ENCODE measurements around the gene ZSCAN25.

The ZSCAN25 gene

GRCh38 chr7:99594948-99595745 is 21.6 kb upstream of the ZSCAN25 start:
- Histone ChIP-seq H3K4me3 (ENCODE audit: insufficient read depth, low read depth, low read length) (no peak overlapping the region), H3K36me3 (ENCODE audit: control insufficient read depth, insufficient read depth, low read length) (no peaks in the 10 kb centered on the region), H3K9me3 (ENCODE audit: control insufficient read depth, low read length) (no peaks in the 10 kb centered on the region), H3K27ac (ENCODE audit: insufficient read depth, low read depth, low read length, poor library complexity, severe bottlenecking) (no peak overlapping the region), H3K27me3 (ENCODE audit: control insufficient read depth, insufficient read depth, low read length, poor library complexity, severe bottlenecking) (no peaks in the 10 kb centered on the region), H3K4me1 (ENCODE audit: control insufficient read depth, insufficient read depth, low read length) (no peaks in the 10 kb centered on the region)
- 90 to 98% methylated on average over 2 to 5 of the region's 7 CpGs for WGBS, 2 experiments

- 83% methylated on average over 1 of the region's 1 CpG; no CpG with 5 or more reads in 1 of the 2 experiments for whole genome bisulfite sequencing, 2 experiments
- Histone ChIP-seq H3K4me1 (ENCODE audit: control insufficient read depth, insufficient read depth, low read length) (no peaks in the 10 kb centered on the region), H3K27me3 (ENCODE audit: control insufficient read depth, insufficient read depth, low read length, poor library complexity, severe bottlenecking) (no peaks in the 10 kb centered on the region), H3K27ac (ENCODE audit: insufficient read depth, low read depth, low read length, poor library complexity, severe bottlenecking) (no peak overlapping the region), H3K4me3 (ENCODE audit: insufficient read depth, low read depth, low read length) (no peak overlapping the region), H3K9me3 (ENCODE audit: control insufficient read depth, low read length) (no peaks in the 10 kb centered on the region), H3K36me3 (ENCODE audit: control insufficient read depth, insufficient read depth, low read length) (no peaks in the 10 kb centered on the region)
Observed at GRCh38 chr7:99596408-99596955, 20.3 kb upstream of the ZSCAN25 start.

DNA sequence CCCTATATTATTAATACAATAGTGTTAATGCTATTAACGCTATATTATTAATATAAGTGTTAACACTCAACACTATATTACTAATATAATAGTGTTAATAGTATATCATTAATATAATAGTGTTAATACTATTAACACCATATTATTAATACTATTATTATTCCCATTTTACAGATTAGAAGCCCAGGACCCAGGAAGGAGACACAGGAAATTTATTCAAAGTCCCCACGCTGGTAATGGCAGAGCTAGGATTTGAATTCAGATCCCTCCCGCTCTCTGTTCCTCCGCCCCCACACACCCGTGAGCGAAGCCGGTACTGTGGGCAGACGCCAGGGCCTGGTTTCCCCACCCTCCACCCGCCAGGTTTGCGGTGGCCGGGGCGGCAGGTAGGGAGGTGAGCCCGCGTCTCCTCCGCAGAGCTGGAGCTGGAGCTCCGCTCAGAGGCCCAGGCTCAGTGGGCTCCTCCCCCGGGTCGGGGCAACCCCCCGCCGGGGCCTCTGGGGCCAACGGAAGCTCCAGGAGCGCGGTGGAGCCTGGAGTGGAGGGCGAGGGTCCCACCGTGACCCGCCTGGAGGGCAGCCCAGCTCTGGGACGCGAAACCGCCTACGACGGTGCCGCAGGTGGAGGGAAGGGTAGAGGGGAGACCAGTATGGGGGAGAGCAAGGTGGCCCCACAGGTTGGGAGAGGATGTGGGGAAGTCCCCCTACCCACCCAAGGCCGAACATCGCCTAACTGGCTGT is 18.8 kb upstream of the ZSCAN25 start, which contains the start of gene TMEM225B:
Gene TMEM225B (plus strand): TSS at position 506 of the 740 bp plus-strand sequence. CDS start 6,122 bp downstream, outside the sequence.
- Histone ChIP-seq H3K4me3 (ENCODE audit: insufficient read depth, low read depth, low read length) (no peak within 1 kb of the TSS), H3K27ac (ENCODE audit: insufficient read depth, low read depth, low read length, poor library complexity, severe bottlenecking) (no peak within 1 kb of the TSS), H3K9me3 (ENCODE audit: control insufficient read depth, low read length) (no peaks in the 10 kb centered on the region), H3K27me3 (ENCODE audit: control insufficient read depth, insufficient read depth, low read length, poor library complexity, severe bottlenecking) (no peaks in the 10 kb centered on the region), H3K4me1 (ENCODE audit: control insufficient read depth, insufficient read depth, low read length) (no peaks in the 10 kb centered on the region), H3K36me3 (ENCODE audit: control insufficient read depth, insufficient read depth, low read length) (no peaks in the 10 kb centered on the region)
- 91 to 93% methylated on average over 33 of the region's 34 CpGs for WGBS, 2 experiments

GRCh38 chr7:99599836-99600235 is 16.9 kb upstream of the ZSCAN25 start:
- Histone ChIP-seq H3K27me3 (ENCODE audit: control insufficient read depth, insufficient read depth, low read length, poor library complexity, severe bottlenecking) (no peaks in the 10 kb centered on the region), H3K27ac (ENCODE audit: insufficient read depth, low read depth, low read length, poor library complexity, severe bottlenecking) (no peak overlapping the region), H3K36me3 (ENCODE audit: control insufficient read depth, insufficient read depth, low read length) (no peaks in the 10 kb centered on the region), H3K4me1 (ENCODE audit: control insufficient read depth, insufficient read depth, low read length) (no peaks in the 10 kb centered on the region), H3K4me3 (ENCODE audit: insufficient read depth, low read depth, low read length) (no peak overlapping the region), H3K9me3 (ENCODE audit: control insufficient read depth, low read length) (no peaks in the 10 kb centered on the region)
- 87 to 89% methylated on average over 4 of the region's 4 CpGs for WGBS, 2 experiments

- 65 to 71% methylated on average over 7 of the region's 7 CpGs for WGBS, 2 experiments
- Histone ChIP-seq H3K4me1 (ENCODE audit: control insufficient read depth, insufficient read depth, low read length) (no peaks in the 10 kb centered on the region), H3K4me3 (ENCODE audit: insufficient read depth, low read depth, low read length) (no peak overlapping the region), H3K27ac (ENCODE audit: insufficient read depth, low read depth, low read length, poor library complexity, severe bottlenecking) (no peak overlapping the region), H3K9me3 (ENCODE audit: control insufficient read depth, low read length) (no peaks in the 10 kb centered on the region), H3K36me3 (ENCODE audit: control insufficient read depth, insufficient read depth, low read length) (no peaks in the 10 kb centered on the region), H3K27me3 (ENCODE audit: control insufficient read depth, insufficient read depth, low read length, poor library complexity, severe bottlenecking) (no peaks in the 10 kb centered on the region)
Observed at GRCh38 chr7:99601656-99602310, 15.0 kb upstream of the ZSCAN25 start.

GRCh38 chr7:99605527-99605926 is 11.2 kb upstream of the ZSCAN25 start:
- no peaks in the 10 kb centered on the region for H3K27me3 ChIP-seq (ENCODE audit: control insufficient read depth, insufficient read depth, low read length, poor library complexity, severe bottlenecking)
- WGBS, 2 experiments, result 88 to 90% methylated on average over 7 of the region's 7 CpGs
- H3K4me3 ChIP-seq (ENCODE audit: insufficient read depth, low read depth, low read length), result no peak overlapping the region
- no peak overlapping the region for H3K27ac ChIP-seq (ENCODE audit: insufficient read depth, low read depth, low read length, poor library complexity, severe bottlenecking)
- H3K4me1 ChIP-seq (ENCODE audit: control insufficient read depth, insufficient read depth, low read length), result no peaks in the 10 kb centered on the region
- H3K9me3 ChIP-seq (ENCODE audit: control insufficient read depth, low read length), result no peaks in the 10 kb centered on the region
- no peaks in the 10 kb centered on the region for H3K36me3 ChIP-seq (ENCODE audit: control insufficient read depth, insufficient read depth, low read length)

DNA sequence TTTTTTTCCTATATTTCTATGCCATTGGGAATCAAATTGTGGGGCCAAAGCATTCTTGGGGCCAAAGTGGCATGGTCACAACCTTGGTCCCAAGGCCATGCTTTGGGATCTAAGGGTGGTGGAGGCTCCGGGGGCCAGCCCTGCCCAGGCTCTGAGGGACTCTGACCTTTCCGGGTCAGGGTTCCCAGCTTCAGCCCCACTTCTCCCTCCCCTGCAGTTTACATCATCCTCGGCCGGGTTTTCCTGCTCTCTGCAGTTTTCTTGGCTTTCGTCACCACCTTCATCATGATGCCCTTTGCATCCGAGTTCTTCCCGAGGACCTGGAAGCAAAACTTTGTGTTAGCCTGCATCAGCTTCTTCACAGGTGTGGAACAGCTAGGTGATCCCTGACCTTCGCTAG is 10.2 kb upstream of the ZSCAN25 start:
- Histone ChIP-seq H3K27me3 (ENCODE audit: control insufficient read depth, insufficient read depth, low read length, poor library complexity, severe bottlenecking) (no peaks in the 10 kb centered on the region), H3K36me3 (ENCODE audit: control insufficient read depth, insufficient read depth, low read length) (no peaks in the 10 kb centered on the region), H3K4me3 (ENCODE audit: insufficient read depth, low read depth, low read length) (no peak overlapping the region), H3K27ac (ENCODE audit: insufficient read depth, low read depth, low read length, poor library complexity, severe bottlenecking) (no peak overlapping the region), H3K4me1 (ENCODE audit: control insufficient read depth, insufficient read depth, low read length) (no peaks in the 10 kb centered on the region), H3K9me3 (ENCODE audit: control insufficient read depth, low read length) (no peaks in the 10 kb centered on the region)
- WGBS, 2 experiments, result 85 to 88% methylated on average over 8 of the region's 8 CpGs

DNA sequence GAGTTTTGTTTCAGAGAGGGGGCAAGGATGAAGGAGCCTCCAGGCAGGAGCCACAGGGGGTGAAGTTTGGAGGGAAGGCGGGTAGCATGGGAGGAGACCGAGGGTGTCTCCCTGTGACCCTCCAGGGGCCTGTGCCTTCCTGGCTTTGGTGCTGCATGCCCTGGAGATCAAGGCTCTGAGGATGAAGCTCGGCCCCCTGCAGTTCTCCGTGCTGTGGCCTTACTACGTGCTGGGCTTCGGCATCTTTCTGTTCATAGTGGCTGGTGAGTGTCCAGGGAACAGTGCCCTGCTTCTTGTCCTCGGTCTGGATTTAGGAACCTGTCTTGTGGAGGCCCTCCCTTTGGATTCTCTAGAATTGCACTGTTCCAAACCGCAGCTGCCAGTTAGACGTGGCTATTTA is 9.2 kb upstream of the ZSCAN25 start:
- Histone ChIP-seq H3K4me3 (ENCODE audit: insufficient read depth, low read depth, low read length) (no peak overlapping the region), H3K27me3 (ENCODE audit: control insufficient read depth, insufficient read depth, low read length, poor library complexity, severe bottlenecking) (no peaks in the 10 kb centered on the region), H3K4me1 (ENCODE audit: control insufficient read depth, insufficient read depth, low read length) (no peaks in the 10 kb centered on the region), H3K36me3 (ENCODE audit: control insufficient read depth, insufficient read depth, low read length) (no peaks in the 10 kb centered on the region), H3K27ac (ENCODE audit: insufficient read depth, low read depth, low read length, poor library complexity, severe bottlenecking) (no peak overlapping the region), H3K9me3 (ENCODE audit: control insufficient read depth, low read length) (no peaks in the 10 kb centered on the region)
- 74 to 76% methylated on average over 9 of the region's 9 CpGs for whole genome bisulfite sequencing, 2 experiments

DNA sequence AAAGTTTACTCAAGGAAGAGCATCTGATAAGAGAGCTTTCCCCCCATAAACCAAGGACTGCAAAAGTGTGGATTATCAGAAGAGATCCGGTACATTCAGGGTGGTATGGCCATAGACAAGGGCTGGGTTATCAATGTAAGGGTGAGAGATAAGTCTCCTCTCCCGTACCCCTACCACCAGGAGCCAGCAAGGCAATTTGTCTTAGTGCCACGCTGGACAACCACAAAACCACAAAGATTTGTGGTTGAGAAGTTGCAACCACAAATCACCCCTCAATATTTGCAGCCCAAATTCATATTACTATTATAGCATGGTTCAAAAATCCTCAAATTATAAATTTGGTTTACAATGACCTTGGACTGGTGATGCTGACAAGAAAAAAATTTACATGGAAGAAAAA is 2.3 kb upstream of the ZSCAN25 start:
- Histone ChIP-seq H3K4me1 (ENCODE audit: control insufficient read depth, insufficient read depth, low read length) (no peaks in the 10 kb centered on the region), H3K27me3 (ENCODE audit: control insufficient read depth, insufficient read depth, low read length, poor library complexity, severe bottlenecking) (no peaks in the 10 kb centered on the region), H3K36me3 (ENCODE audit: control insufficient read depth, insufficient read depth, low read length) (peaks cover 4% of the 10 kb centered on the region), H3K27ac (ENCODE audit: insufficient read depth, low read depth, low read length, poor library complexity, severe bottlenecking) (no peak overlapping the region), H3K9me3 (ENCODE audit: control insufficient read depth, low read length) (no peaks in the 10 kb centered on the region), H3K4me3 (ENCODE audit: insufficient read depth, low read depth, low read length) (no peak overlapping the region)
- WGBS, 2 experiments, result 83 to 100% methylated on average over 1 to 3 of the region's 3 CpGs

DNA sequence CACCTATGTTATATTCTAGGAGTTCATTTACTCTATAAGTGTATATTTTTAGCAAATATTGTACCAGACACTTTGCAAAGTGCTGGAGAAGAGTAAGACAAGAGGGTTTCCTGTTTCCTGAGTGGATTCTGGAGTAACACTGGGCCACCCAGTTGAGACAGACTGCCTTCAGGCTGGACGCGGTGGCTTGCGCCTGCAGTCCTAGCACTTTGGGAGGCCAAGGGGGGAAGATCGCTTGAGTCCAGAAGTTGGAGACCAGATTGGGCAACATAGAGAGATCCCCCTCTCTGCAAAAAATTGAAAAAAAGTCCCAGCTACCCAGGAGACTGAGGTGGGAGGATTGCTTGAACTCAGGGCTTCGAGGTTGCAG is 772 bp upstream of the ZSCAN25 start:
- peak overlapping the region; percentile 97 for H3K4me3 ChIP-seq (ENCODE audit: insufficient read depth, low read depth, low read length)
- H3K27ac ChIP-seq (ENCODE audit: insufficient read depth, low read depth, low read length, poor library complexity, severe bottlenecking), result no peak overlapping the region
- no peaks in the 10 kb centered on the region for H3K27me3 ChIP-seq (ENCODE audit: control insufficient read depth, insufficient read depth, low read length, poor library complexity, severe bottlenecking)
- peaks cover 17% of the 10 kb centered on the region for H3K36me3 ChIP-seq (ENCODE audit: control insufficient read depth, insufficient read depth, low read length)
- H3K4me1 ChIP-seq (ENCODE audit: control insufficient read depth, insufficient read depth, low read length), result no peaks in the 10 kb centered on the region
- WGBS, 2 experiments, result 91 to 98% methylated on average over 5 of the region's 5 CpGs
- H3K9me3 ChIP-seq (ENCODE audit: control insufficient read depth, low read length), result no peaks in the 10 kb centered on the region

Measured in ectodermal cell (in vitro differentiated cells).